OCI-LY7 (cell line): Measurements from ENCODE around the gene GRID1. TPM values are rescaled to one million over a fixed set of nuclear protein-coding genes. Genes with fewer than 3 reads are reported as not detected.

Source experiments
- BruUV-seq: library from RNA; stranded (reverse); fragments of 400-500 nt; replicated peaks from 2 replicates; lab custom pipeline; 2021; lab: Mats Ljungman, UMichigan
- CTCF ChIA-PET: fragments of 300-600 bp; sonication (Branson Sonifier 250); formaldehyde crosslinking; loops from one replicate; lab custom pipeline; 2022; ENCODE audit warnings: antibody characterized with exemption; ENCODE audit not compliant: unreplicated experiment; lab: Charles Lee
- POLR2A ChIA-PET: fragments of 300-600 bp; sonication (Branson Sonifier 250); formaldehyde crosslinking; loops from one replicate; lab custom pipeline; 2022; ENCODE audit warnings: antibody characterized with exemption; lab: Charles Lee
- DNase-seq: peaks from one replicate; pipeline ENCODE4 v3.0.0-alpha.2; 2015; ENCODE audit warnings: low spot score
- H2AFZ ChIP-seq: fragments of 200-600 bp; sonication (generic), shearing (Covaris generic); 2 replicates; pipeline ENCODE4 v1.6.1; 2014; ENCODE audit warnings: mild to moderate bottlenecking, antibody characterized with exemption, low read length, moderate library complexity
- H3K27ac ChIP-seq: fragments of 200-600 bp; sonication (generic); 2 replicates; pipeline ENCODE4 v1.5.1; 2014; ENCODE audit warnings: mixed run types, low read depth, mild to moderate bottlenecking, moderate library complexity, low read length, inconsistent platforms; ENCODE audit not compliant: poor library complexity, severe bottlenecking
- H3K36me3 ChIP-seq: fragments of 200-600 bp; sonication (generic); 2 replicates; pipeline ENCODE4 v1.6.1; 2014; ENCODE audit warnings: mild to moderate bottlenecking, antibody characterized with exemption, low read length, moderate library complexity, mixed read lengths; ENCODE audit not compliant: insufficient read depth
- H3K4me1 ChIP-seq: fragments of 200-600 bp; sonication (generic); 2 replicates; pipeline ENCODE4 v1.5.1; 2014; ENCODE audit warnings: mild to moderate bottlenecking, low read length; ENCODE audit not compliant: insufficient read depth, poor library complexity, severe bottlenecking
- H3K4me2 ChIP-seq: fragments of 200-600 bp; sonication (generic); 2 replicates; pipeline ENCODE4 v1.6.1; 2014; ENCODE audit warnings: mild to moderate bottlenecking, low read length
- H3K4me3 ChIP-seq: fragments of 200-600 bp; sonication (generic); 2 replicates; pipeline ENCODE4 v1.5.1; 2014; ENCODE audit warnings: mild to moderate bottlenecking, low read depth, low read length; ENCODE audit not compliant: poor library complexity, severe bottlenecking
- H3K79me2 ChIP-seq: fragments of 200-600 bp; sonication (generic); 2 replicates; pipeline ENCODE4 v1.6.1; 2016; ENCODE audit warnings: low read depth, mild to moderate bottlenecking, low read length, moderate library complexity, mixed read lengths; ENCODE audit not compliant: insufficient read depth
- H3K9me2 ChIP-seq: fragments of 200-600 bp; sonication (generic); 2 replicates; pipeline ENCODE4 v1.6.1; 2016; ENCODE audit warnings: mild to moderate bottlenecking, low read length, mixed read lengths; ENCODE audit not compliant: insufficient read depth
- H3K9me3 ChIP-seq: fragments of 200-600 bp; sonication (generic); 2 replicates; pipeline ENCODE4 v1.6.1; 2014; ENCODE audit warnings: mild to moderate bottlenecking, mixed run types, low read length, mixed read lengths
- H4K20me1 ChIP-seq: fragments of 200-600 bp; sonication (generic); 2 replicates; pipeline ENCODE4 v1.6.1; 2014; ENCODE audit warnings: mild to moderate bottlenecking, antibody characterized with exemption, low read length, moderate library complexity, mixed read lengths; ENCODE audit not compliant: insufficient read depth
- EZH2phosphoT487 ChIP-seq: fragments of 200-600 bp; sonication (generic); IDR thresholded peaks from 2 replicates; pipeline ENCODE4 v1.6.1; 2018; ENCODE audit warnings: low read depth, borderline replicate concordance, mild to moderate bottlenecking, mixed run types, antibody characterized with exemption, low read length, moderate library complexity, mixed read lengths
- intact Hi-C: fragments of 100-400 bp; cut with micrococcal nuclease; formaldehyde crosslinking; loops from one replicate; pipeline ENCODE4 v1.10.0; 2022; ENCODE audit not compliant: unreplicated experiment
- total RNA-seq, 2 experiments: library from RNA; depleted of rRNA in 1 of 2; stranded (reverse); fragments of >200 nt in 1 of 2; shearing (Covaris generic) in 1 of 2; gene quantifications; 2 replicates each; pipeline ENCODE4 v1.2.3, GENCODE V29; 2014 to 2022
- TF ChIP-seq, protein P1 (sequence below): fragments of 200-600 bp; sonication (generic); conservative IDR thresholded peaks from 2 replicates; pipeline ENCODE4 v1.5.1; 2014; ENCODE audit warnings: mild to moderate bottlenecking, antibody characterized with exemption, low read length, moderate library complexity, mixed read lengths

The GRID1 gene
- total RNA-seq, 2 experiments from 2014 or later = 1.6 to 3.7 TPM

DNA sequence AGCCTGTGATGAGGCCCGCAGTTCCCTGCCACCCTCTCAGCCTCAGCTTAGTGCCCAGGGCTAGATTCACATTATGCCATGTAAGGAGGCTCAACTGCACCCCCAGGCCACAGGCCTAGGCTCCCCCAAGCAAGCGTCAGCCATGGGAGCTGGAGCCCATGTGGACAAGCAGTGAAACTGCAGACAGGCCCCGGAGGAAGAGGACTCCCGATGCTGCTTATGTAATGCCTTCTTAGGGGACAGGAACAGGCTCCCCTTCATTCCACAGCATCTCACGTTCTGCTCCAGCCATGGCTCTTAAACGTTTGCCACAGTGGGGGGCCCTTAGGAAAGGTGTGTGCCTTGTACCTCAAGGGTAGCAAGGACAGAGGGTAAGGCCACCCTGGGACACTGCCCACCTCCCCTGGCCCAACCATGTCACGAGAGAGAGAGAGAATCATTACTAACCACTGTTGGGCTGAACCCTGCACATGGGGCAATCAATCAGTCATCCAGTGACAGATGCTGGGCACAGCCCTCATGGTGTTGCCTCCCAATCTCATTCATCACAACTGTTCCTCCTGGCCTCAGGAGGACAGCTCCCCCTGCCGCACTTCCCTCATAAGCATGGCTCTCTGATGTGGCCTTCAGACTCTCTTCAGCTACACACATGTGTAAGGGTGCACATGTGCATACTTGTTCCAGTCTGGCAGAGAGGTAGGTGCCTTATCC lies 263.0 kb downstream of the GRID1 start:
- DNase-seq = no peak
- no peak overlapping the region for H3K27ac ChIP-seq
- no peak overlapping the region for H3K4me3 ChIP-seq
- no peak overlapping the region for H2AFZ ChIP-seq
- TF ChIP-seq, protein P1, sequence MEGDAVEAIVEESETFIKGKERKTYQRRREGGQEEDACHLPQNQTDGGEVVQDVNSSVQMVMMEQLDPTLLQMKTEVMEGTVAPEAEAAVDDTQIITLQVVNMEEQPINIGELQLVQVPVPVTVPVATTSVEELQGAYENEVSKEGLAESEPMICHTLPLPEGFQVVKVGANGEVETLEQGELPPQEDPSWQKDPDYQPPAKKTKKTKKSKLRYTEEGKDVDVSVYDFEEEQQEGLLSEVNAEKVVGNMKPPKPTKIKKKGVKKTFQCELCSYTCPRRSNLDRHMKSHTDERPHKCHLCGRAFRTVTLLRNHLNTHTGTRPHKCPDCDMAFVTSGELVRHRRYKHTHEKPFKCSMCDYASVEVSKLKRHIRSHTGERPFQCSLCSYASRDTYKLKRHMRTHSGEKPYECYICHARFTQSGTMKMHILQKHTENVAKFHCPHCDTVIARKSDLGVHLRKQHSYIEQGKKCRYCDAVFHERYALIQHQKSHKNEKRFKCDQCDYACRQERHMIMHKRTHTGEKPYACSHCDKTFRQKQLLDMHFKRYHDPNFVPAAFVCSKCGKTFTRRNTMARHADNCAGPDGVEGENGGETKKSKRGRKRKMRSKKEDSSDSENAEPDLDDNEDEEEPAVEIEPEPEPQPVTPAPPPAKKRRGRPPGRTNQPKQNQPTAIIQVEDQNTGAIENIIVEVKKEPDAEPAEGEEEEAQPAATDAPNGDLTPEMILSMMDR = no peak
- TF ChIP-seq EZH2phosphoT487 = no peak
- BruUV-seq = no TSS peak
- no peaks in the 10 kb centered on the region for H3K36me3 ChIP-seq
- intact Hi-C loops = loop anchor here (5.0 to 10.0 kb wide), 2 partner anchors 274 to 481 kb away; no protein-coding TSS in a partner anchor
- ChIA-PET CTCF (no interaction called here), POLR2A (no interaction called here)
- no peaks in the 10 kb centered on the region for H3K9me3 ChIP-seq
- H3K9me2 ChIP-seq = no peaks in the 10 kb centered on the region
- no peaks in the 10 kb centered on the region for H3K4me1 ChIP-seq
- no peaks in the 10 kb centered on the region for H3K79me2 ChIP-seq
- no peak overlapping the region for H3K4me2 ChIP-seq
- no peaks in the 10 kb centered on the region for H4K20me1 ChIP-seq

DNA sequence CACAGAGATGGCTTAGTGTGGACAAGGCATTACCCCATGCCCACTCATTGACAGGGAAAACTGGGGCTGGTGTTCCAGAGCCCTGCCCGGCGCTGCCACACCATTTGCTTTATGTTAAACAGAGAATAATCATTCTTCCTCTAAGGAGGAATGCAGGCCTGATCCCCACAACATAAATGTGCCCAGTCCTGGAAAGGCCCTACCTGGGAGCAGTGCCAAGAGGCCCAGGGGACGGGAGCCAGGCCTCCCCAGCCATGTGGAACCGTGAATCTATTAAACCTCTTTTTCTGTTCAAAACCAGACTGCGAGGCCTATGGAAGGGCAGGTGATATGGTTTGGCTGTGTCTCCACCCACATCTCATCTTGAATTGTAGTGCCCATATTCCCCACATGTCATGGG lies 264.1 kb downstream of the GRID1 start:
- intact Hi-C loops = loop anchor here (5.0 to 10.0 kb wide), 2 partner anchors 275 to 482 kb away; no protein-coding TSS in a partner anchor
- TF ChIP-seq, protein P1 = no peak
- TF ChIP-seq EZH2phosphoT487 = no peak
- Histone ChIP-seq H3K36me3 (no peaks in the 10 kb centered on the region), H4K20me1 (no peaks in the 10 kb centered on the region), H3K9me3 (no peaks in the 10 kb centered on the region), H3K4me3 (no peak overlapping the region), H2AFZ (no peak overlapping the region), H3K4me2 (no peak overlapping the region), H3K79me2 (no peaks in the 10 kb centered on the region), H3K9me2 (no peaks in the 10 kb centered on the region), H3K4me1 (no peaks in the 10 kb centered on the region), H3K27ac (no peak overlapping the region)
- no TSS peak for BruUV-seq
- CTCF ChIA-PET = interaction anchor here (1.2 kb wide), 1 partner anchor 16 kb away, joined by 5 read pairs; no protein-coding TSS in a partner anchor
- POLR2A ChIA-PET = interaction anchor here (0.6 kb wide), 1 partner anchor 789 kb away, joined by 3 read pairs; no protein-coding TSS in a partner anchor
- DNase-seq = no peak

DNA sequence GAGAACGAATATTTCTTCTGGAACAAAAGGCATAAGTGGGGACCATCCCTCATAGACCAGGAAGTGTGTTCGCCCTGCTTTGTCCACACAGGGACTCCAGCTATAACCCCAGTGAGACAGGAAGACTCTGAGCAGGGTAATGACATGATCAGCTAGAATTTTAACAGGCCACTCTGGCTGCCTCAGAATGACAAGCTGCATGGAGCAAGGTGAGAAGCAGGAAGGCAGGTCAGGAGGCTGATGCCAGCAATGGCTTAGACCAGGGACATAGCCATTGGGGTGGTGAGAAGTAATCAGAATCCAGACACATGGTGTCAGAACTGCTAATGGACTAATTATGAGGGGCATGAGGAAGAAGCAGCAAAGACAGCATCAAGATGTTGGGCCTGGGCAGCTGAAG lies 264.6 kb downstream of the GRID1 start:
- H3K4me3 ChIP-seq = no peak overlapping the region
- BruUV-seq = no TSS peak
- CTCF ChIA-PET = interaction anchor here (1.2 kb wide), 1 partner anchor 15 kb away, joined by 5 read pairs; no protein-coding TSS in a partner anchor
- no peak for DNase-seq
- intact Hi-C loops = loop anchor here (5.0 to 10.0 kb wide), 2 partner anchors 275 to 483 kb away; no protein-coding TSS in a partner anchor
- no peaks in the 10 kb centered on the region for H3K9me3 ChIP-seq
- H3K36me3 ChIP-seq = no peaks in the 10 kb centered on the region
- no peaks in the 10 kb centered on the region for H3K4me1 ChIP-seq
- no peak for TF ChIP-seq EZH2phosphoT487
- TF ChIP-seq, protein P1 = no peak
- no peak overlapping the region for H3K4me2 ChIP-seq
- H2AFZ ChIP-seq = no peak overlapping the region
- no peaks in the 10 kb centered on the region for H3K79me2 ChIP-seq
- H3K9me2 ChIP-seq = no peaks in the 10 kb centered on the region
- no peak overlapping the region for H3K27ac ChIP-seq
- no peaks in the 10 kb centered on the region for H4K20me1 ChIP-seq
- POLR2A ChIA-PET = no interaction called here
